CD4-positive, alpha-beta memory T cell (primary cell): ENCODE data around the gene PLXND1. TPM values are rescaled to one million over a fixed set of nuclear protein-coding genes. Genes with fewer than 3 reads are reported as not detected.

Experiments used
- CTCF ChIA-PET: fragments of 350-600 bp; sonication (Branson Sonifier 250); formaldehyde crosslinking; loops from one replicate; lab custom pipeline; 2021; ENCODE audit warnings: inconsistent platforms; ENCODE audit not compliant: partially characterized antibody; lab: Charles Lee
- POLR2A ChIA-PET: fragments of 350-600 bp; sonication (Branson Sonifier 250); formaldehyde crosslinking; loops from one replicate; lab custom pipeline; 2021; ENCODE audit not compliant: partially characterized antibody; lab: Charles Lee
- DNase-seq, 5 donors: peaks; one replicate each; pipeline versions ENCODE4 v3.0.0 to v3.0.0-alpha.2; 2020 to 2022; ENCODE audit warnings: mixed read lengths in 1 of 5
- H3K27ac ChIP-seq: one replicate; pipeline ENCODE4 v1.7.0; 2013; ENCODE audit warnings: low read depth, low read length
- H3K27me3 ChIP-seq: 2 replicates; pipeline ENCODE4 v1.7.0; 2013; ENCODE audit warnings: mild to moderate bottlenecking, low read length, moderate library complexity; ENCODE audit not compliant: insufficient read depth
- H3K36me3 ChIP-seq: 2 replicates; pipeline ENCODE4 v1.7.0; 2013; ENCODE audit warnings: mild to moderate bottlenecking, low read length, moderate library complexity; ENCODE audit not compliant: insufficient read depth
- H3K4me1 ChIP-seq: 2 replicates; pipeline ENCODE4 v1.7.0; 2013; ENCODE audit warnings: mild to moderate bottlenecking, low read length, moderate library complexity; ENCODE audit not compliant: insufficient read depth
- H3K4me3 ChIP-seq, 2 donors: one replicate each; pipeline ENCODE4 v1.7.0; 2013; ENCODE audit warnings: low read length in 2 of 2, mild to moderate bottlenecking in 1 of 2
- H3K9me3 ChIP-seq, 2 donors: one replicate each; pipeline ENCODE4 v1.7.0; 2013; ENCODE audit warnings: low read length in 2 of 2, control low read depth in 1 of 2; ENCODE audit not compliant: control insufficient read depth in 1 of 2
- H3K27ac Mint-ChIP-seq, 7 donors: one replicate each; pipeline ENCODE4 v1.8.0; 2020 to 2021; ENCODE audit warnings: mixed read lengths in 7 of 7, mild to moderate bottlenecking in 6 of 7, inconsistent platforms in 3 of 7, moderate library complexity in 3 of 7
- H3K27me3 Mint-ChIP-seq, 2 donors: one replicate each; pipeline ENCODE4 v1.8.0; 2020 to 2021; ENCODE audit warnings: mixed read lengths in 2 of 2
- H3K36me3 Mint-ChIP-seq, 2 donors: one replicate each; pipeline ENCODE4 v1.8.0; 2020 to 2021; ENCODE audit warnings: mixed read lengths in 2 of 2, inconsistent platforms in 1 of 2, mild to moderate bottlenecking in 1 of 2
- H3K4me1 Mint-ChIP-seq, 4 donors: one replicate each; pipeline ENCODE4 v1.8.0; 2020 to 2021; ENCODE audit warnings: mixed read lengths in 4 of 4, mild to moderate bottlenecking in 1 of 4
- H3K4me3 Mint-ChIP-seq, 8 donors: one replicate each; pipeline ENCODE4 v1.8.0; 2020 to 2021; ENCODE audit warnings: mixed read lengths in 8 of 8, mild to moderate bottlenecking in 7 of 8, moderate library complexity in 6 of 8, inconsistent platforms in 3 of 8
- H3K9me3 Mint-ChIP-seq, 8 donors: one replicate each; pipeline ENCODE4 v1.8.0; 2020 to 2021; ENCODE audit warnings: mixed read lengths in 8 of 8, mild to moderate bottlenecking in 5 of 8, inconsistent platforms in 3 of 8, moderate library complexity in 1 of 8
- intact Hi-C: fragments of 100-400 bp; cut with micrococcal nuclease; formaldehyde crosslinking; loops from one replicate; pipeline ENCODE4 v1.15.1; 2023
- polyA plus RNA-seq, 2 donors: library from polyadenylated mRNA; unstranded; fragments of 300-500 nt; fragmentation: Illumina TruSeq; gene quantifications; one replicate each; pipeline ENCODE4 v1.2.3, GENCODE V29; 2021
- total RNA-seq, 2 experiments: library from RNA; stranded (reverse); gene quantifications; one replicate each; pipeline ENCODE4 v1.2.3, GENCODE V29; 2021

The PLXND1 gene
- total and polyA plus RNA-seq, 4 experiments from 2014 or later: 0.03 to 72.5 (median 40.1) TPM

GRCh38 chr3:129635656-129636055, 29.2 kb upstream of the PLXND1 start:
- no peak for DNase-seq
- Mint-ChIP-seq H3K4me3 (no peak overlapping the region), H3K27me3 (peaks cover 5% of the 10 kb centered on the region in 2 donors), H3K27ac (no peak overlapping the region), H3K9me3 (peaks cover 0 to 4% (median 0%) of the 10 kb centered on the region in 8 donors), H3K4me1 (peaks cover 0 to 2% (median 0%) of the 10 kb centered on the region in 4 donors), H3K36me3 (no peaks in the 10 kb centered on the region)
- no peak overlapping the region for H3K4me3 ChIP-seq
- H3K4me1 ChIP-seq: no peaks in the 10 kb centered on the region
- no peaks in the 10 kb centered on the region for H3K27me3 ChIP-seq
- no peak overlapping the region for H3K27ac ChIP-seq
- intact Hi-C loops: no loop called here
- H3K36me3 ChIP-seq: no peaks in the 10 kb centered on the region
- ChIA-PET POLR2A (no interaction called here), CTCF (interaction anchor here (1.0 kb wide), 1 partner anchor 189 kb away, joined by 3 read pairs; no protein-coding TSS in a partner anchor)
- H3K9me3 ChIP-seq: no peaks in the 10 kb centered on the region

- Histone ChIP-seq H3K36me3 (no peaks in the 10 kb centered on the region), H3K4me3 (no peak overlapping the region), H3K27me3 (no peaks in the 10 kb centered on the region), H3K27ac (no peak overlapping the region), H3K9me3 (no peaks in the 10 kb centered on the region), H3K4me1 (no peaks in the 10 kb centered on the region)
- Mint-ChIP-seq H3K27ac (peak overlapping the region in 1 of 7 donors; percentile 63), H3K27me3 (peaks cover 5% of the 10 kb centered on the region in 2 donors), H3K36me3 (no peaks in the 10 kb centered on the region), H3K4me1 (peaks cover 0 to 2% (median 0%) of the 10 kb centered on the region in 4 donors), H3K4me3 (no peak overlapping the region), H3K9me3 (peaks cover 0 to 4% (median 0%) of the 10 kb centered on the region in 8 donors)
- DNase-seq: no peak
- ChIA-PET POLR2A (no interaction called here), CTCF (interaction anchor here (1.3 kb wide), 1 partner anchor 192 kb away, joined by 4 read pairs; no protein-coding TSS in a partner anchor)
- intact Hi-C loops: no loop called here
These were observed 27.4 kb upstream of the PLXND1 start for GRCh38 chr3:129633751-129634481.

- Histone ChIP-seq H3K27me3 (no peaks in the 10 kb centered on the region), H3K36me3 (no peaks in the 10 kb centered on the region), H3K27ac (no peak overlapping the region), H3K9me3 (no peaks in the 10 kb centered on the region), H3K4me1 (no peaks in the 10 kb centered on the region), H3K4me3 (no peak overlapping the region)
- Mint-ChIP-seq H3K27me3 (peaks cover 2 to 5% of the 10 kb centered on the region in 2 donors), H3K4me3 (no peak overlapping the region), H3K4me1 (peaks cover 3 to 5% (median 4%) of the 10 kb centered on the region in 4 donors), H3K27ac (no peak overlapping the region), H3K9me3 (peaks cover 0 to 4% (median 0%) of the 10 kb centered on the region in 8 donors), H3K36me3 (no peaks in the 10 kb centered on the region)
- DNase-seq: no peak
- intact Hi-C loops: no loop called here
- CTCF ChIA-PET: no interaction called here
- POLR2A ChIA-PET: no interaction called here
These were observed 26.5 kb upstream of the PLXND1 start for GRCh38 chr3:129632977-129633376.

GRCh38 chr3:129632556-129632955, 26.1 kb upstream of the PLXND1 start:
- peaks cover 2 to 5% of the 10 kb centered on the region in 2 donors for H3K27me3 Mint-ChIP-seq
- H3K4me3 Mint-ChIP-seq: no peak overlapping the region
- Histone ChIP-seq H3K27ac (no peak overlapping the region), H3K9me3 (no peaks in the 10 kb centered on the region), H3K36me3 (no peaks in the 10 kb centered on the region), H3K4me1 (peaks cover 3% of the 10 kb centered on the region), H3K4me3 (no peak overlapping the region), H3K27me3 (no peaks in the 10 kb centered on the region)
- ChIA-PET CTCF (interaction anchor here (1.7 kb wide), 1 partner anchor 142 kb away, joined by 7 read pairs; no protein-coding TSS in a partner anchor), POLR2A (no interaction called here)
- no peaks in the 10 kb centered on the region for H3K36me3 Mint-ChIP-seq
- intact Hi-C loops: no loop called here
- H3K4me1 Mint-ChIP-seq: peaks cover 3 to 9% (median 8%) of the 10 kb centered on the region in 4 donors
- no peak for DNase-seq
- H3K27ac Mint-ChIP-seq: no peak overlapping the region
- peaks cover 0 to 4% (median 0%) of the 10 kb centered on the region in 8 donors for H3K9me3 Mint-ChIP-seq

- H3K27me3 ChIP-seq: no peaks in the 10 kb centered on the region
- H3K4me3 ChIP-seq: no peak overlapping the region
- H3K36me3 ChIP-seq: no peaks in the 10 kb centered on the region
- ChIA-PET POLR2A (no interaction called here), CTCF (interaction anchor here (1.7 kb wide), 1 partner anchor 142 kb away, joined by 7 read pairs; no protein-coding TSS in a partner anchor)
- Mint-ChIP-seq H3K9me3 (peaks cover 0 to 4% (median 0%) of the 10 kb centered on the region in 8 donors), H3K27ac (no peak overlapping the region), H3K36me3 (no peaks in the 10 kb centered on the region), H3K4me3 (no peak overlapping the region), H3K4me1 (peaks cover 3 to 13% (median 12%) of the 10 kb centered on the region in 4 donors), H3K27me3 (peaks cover 0 to 3% of the 10 kb centered on the region in 2 donors)
- intact Hi-C loops: no loop called here
- no peaks in the 10 kb centered on the region for H3K9me3 ChIP-seq
- no peak for DNase-seq
- no peak overlapping the region for H3K27ac ChIP-seq
- H3K4me1 ChIP-seq: peaks cover 3% of the 10 kb centered on the region
These were observed 25.6 kb upstream of the PLXND1 start for GRCh38 chr3:129632056-129632455.

- H3K27me3 ChIP-seq: no peaks in the 10 kb centered on the region
- no peaks in the 10 kb centered on the region for H3K9me3 Mint-ChIP-seq
- DNase-seq: no peak
- peak overlapping the region in 1 of 8 donors; percentile 12 for H3K4me3 Mint-ChIP-seq
- POLR2A ChIA-PET: no interaction called here
- H3K4me3 ChIP-seq: no peak overlapping the region
- H3K9me3 ChIP-seq: no peaks in the 10 kb centered on the region
- no peak overlapping the region for H3K27ac Mint-ChIP-seq
- no peak overlapping the region for H3K27ac ChIP-seq
- CTCF ChIA-PET: interaction anchor here (1.7 to 4.3 kb wide), 11 partner anchors 11 to 315 kb away, joined by 3 to 40 read pairs (median 8); no protein-coding TSS in a partner anchor
- H3K36me3 Mint-ChIP-seq: no peaks in the 10 kb centered on the region
- H3K27me3 Mint-ChIP-seq: no peaks in the 10 kb centered on the region
- peaks cover 7 to 22% (median 18%) of the 10 kb centered on the region in 4 donors for H3K4me1 Mint-ChIP-seq
- intact Hi-C loops: loop anchor here (5.0 kb wide), 1 partner anchor 483 kb away; no protein-coding TSS in a partner anchor
- H3K4me1 ChIP-seq: peaks cover 10% of the 10 kb centered on the region
- H3K36me3 ChIP-seq: no peaks in the 10 kb centered on the region
These were observed 22.5 kb upstream of the PLXND1 start for GRCh38 chr3:129629011-129629410.

GRCh38 chr3:129628169-129628522, 21.7 kb upstream of the PLXND1 start:
- POLR2A ChIA-PET: interaction anchor here (1.3 to 3.0 kb wide), 7 partner anchors 22 to 265 kb away, joined by 4 to 17 read pairs (median 7); partner anchors contain the start of genes IFT122, MBD4, PLXND1 and TMCC1
- H3K27me3 Mint-ChIP-seq: no peaks in the 10 kb centered on the region
- Histone ChIP-seq H3K9me3 (no peaks in the 10 kb centered on the region), H3K27me3 (no peaks in the 10 kb centered on the region), H3K4me1 (peaks cover 10% of the 10 kb centered on the region), H3K36me3 (no peaks in the 10 kb centered on the region), H3K4me3 (no peak overlapping the region), H3K27ac (no peak overlapping the region)
- H3K9me3 Mint-ChIP-seq: no peaks in the 10 kb centered on the region
- H3K36me3 Mint-ChIP-seq: no peaks in the 10 kb centered on the region
- intact Hi-C loops: loop anchor here (1.0 to 5.0 kb wide), 6 partner anchors 197 to 484 kb away; no protein-coding TSS in a partner anchor
- peak overlapping the region; percentile 87 to 93 (median 90) for H3K4me3 Mint-ChIP-seq
- H3K27ac Mint-ChIP-seq: peak overlapping the region in 6 of 7 donors; percentile 14 to 92 (median 78)
- CTCF ChIA-PET: interaction anchor here (0.7 to 4.3 kb wide), 23 partner anchors 10 to 373 kb away, joined by 3 to 40 read pairs (median 4); no protein-coding TSS in a partner anchor
- DNase-seq: no peak
- H3K4me1 Mint-ChIP-seq: peaks cover 7 to 22% (median 17%) of the 10 kb centered on the region in 4 donors
